ENCODE measurements around the gene DIPK1B.

Gene DIPK1B

GRCh38 chr9:136720251-136720897 is 8.0 kb downstream of the DIPK1B start:
- no peak for DNase-seq (ENCODE audit: low spot score)

DNA sequence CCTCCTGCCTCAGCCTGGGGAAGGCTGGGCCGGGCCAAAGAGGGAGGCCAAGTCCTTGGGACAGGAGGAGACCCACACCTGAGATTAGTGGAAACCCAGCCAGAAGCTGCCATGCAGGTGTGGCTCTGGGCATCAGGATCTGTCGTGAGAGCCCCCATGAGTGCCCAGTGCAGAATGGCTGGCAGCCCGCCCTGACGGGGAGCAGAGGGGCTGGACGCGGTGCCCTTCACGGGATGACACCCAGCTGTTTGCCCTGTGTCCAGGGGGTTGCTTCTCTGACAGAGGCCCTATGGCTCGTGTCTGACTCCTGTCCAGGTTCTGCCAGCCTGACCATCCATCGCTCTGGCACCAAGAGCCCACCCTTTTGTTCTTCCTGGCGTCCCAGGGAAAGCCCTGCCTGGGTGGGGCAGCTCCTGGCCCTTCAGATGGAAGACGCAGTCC is 8.5 kb downstream of the DIPK1B start:
- no peak for DNase-seq (ENCODE audit: low spot score)

DNA sequence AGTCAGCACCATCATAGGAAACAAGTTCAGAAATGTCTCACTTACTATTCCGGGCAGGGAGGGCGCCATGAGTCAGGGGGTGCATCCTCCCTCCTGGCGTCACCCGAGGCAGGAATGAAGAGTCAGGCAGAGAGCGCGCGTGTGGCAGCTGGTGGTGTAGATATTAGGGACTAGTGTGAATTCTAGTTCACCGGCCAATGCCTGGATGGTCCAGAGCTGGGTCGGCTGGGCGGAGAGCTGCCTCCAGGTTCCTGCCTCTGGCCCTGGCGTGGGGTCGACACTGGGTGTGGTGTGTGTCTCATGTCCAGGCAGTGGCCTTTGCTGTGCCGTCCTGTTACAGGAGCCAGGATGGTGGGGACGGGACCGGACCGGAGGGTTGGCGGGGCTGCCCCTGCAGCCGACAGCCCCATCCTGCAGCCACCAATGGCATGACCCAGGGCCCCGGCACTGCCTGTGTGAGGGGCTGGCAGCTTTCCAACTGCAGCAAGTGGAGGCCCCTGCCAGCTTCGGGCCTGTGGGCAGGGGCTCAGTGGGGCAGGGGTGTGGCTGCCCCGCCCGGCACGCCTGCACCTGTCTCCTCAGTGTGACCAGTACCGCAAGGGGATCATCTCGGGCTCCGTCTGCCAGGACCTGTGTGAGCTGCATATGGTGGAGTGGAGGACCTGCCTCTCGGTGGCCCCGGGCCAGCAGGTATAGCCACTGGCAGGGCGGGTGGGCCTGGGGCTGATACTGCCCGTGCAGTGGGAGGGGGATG is 9.1 kb downstream of the DIPK1B start:
- no peak for DNase-seq (ENCODE audit: low spot score)

- no peak for DNase-seq (ENCODE audit: low spot score)
These were observed 10.0 kb downstream of the DIPK1B start for GRCh38 chr9:136722093-136722968.

DNA sequence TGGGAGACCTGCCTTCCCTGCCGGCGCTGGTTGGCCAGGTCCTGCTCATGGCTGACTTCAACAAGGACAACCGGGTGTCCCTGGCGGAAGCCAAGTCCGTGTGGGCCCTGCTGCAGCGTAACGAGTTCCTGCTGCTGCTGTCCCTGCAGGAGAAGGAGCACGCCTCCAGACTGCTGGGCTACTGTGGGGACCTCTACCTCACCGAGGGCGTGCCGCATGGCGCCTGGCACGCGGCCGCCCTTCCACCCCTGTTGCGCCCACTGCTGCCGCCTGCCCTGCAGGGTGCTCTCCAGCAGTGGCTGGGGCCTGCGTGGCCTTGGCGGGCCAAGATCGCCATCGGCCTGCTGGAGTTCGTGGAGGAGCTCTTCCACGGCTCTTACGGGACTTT is 10.6 kb downstream of the DIPK1B start:
- no peak for DNase-seq (ENCODE audit: low spot score)

- no peak for DNase-seq (ENCODE audit: low spot score)
These were observed 11.1 kb downstream of the DIPK1B start for GRCh38 chr9:136723362-136723976.

- no peak for DNase-seq (ENCODE audit: low spot score)
These were observed 11.6 kb downstream of the DIPK1B start for GRCh38 chr9:136723989-136724388.

- DNase-seq (ENCODE audit: low spot score): no peak
These were observed 12.4 kb downstream of the DIPK1B start for GRCh38 chr9:136724772-136725171.

GRCh38 chr9:136725612-136726011 is 13.2 kb downstream of the DIPK1B start:
- no peak for DNase-seq (ENCODE audit: low spot score)

- DNase-seq (ENCODE audit: low spot score): no peak
These were observed 13.7 kb downstream of the DIPK1B start for GRCh38 chr9:136726118-136726517.

DNA sequence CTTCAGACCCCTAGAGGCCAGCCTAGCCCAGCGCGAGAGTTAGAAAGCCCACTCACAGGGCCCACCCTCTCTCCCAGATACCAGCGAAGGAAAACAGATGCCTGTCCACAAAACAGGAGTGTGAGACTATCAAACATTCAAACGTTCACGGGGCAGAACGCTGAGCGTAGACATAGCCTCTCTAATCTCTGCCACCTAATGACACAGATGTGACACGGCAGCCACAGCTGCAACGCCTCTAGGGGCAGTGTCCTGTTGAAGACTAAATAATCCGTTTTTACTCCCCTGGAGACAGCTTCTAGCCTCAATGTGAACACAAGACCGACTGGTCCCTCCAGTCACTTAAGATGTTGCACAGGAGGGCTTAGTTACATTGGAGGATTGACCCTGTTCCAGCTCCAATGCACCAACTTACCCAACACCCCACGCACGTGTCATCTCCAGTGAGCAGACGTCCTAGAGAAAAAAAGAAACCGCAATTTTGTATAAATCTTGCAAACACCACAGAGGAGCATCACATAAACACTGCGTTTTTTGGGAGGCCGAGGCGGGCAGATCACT is 14.3 kb downstream of the DIPK1B start:
- no peak for DNase-seq (ENCODE audit: low spot score)

GRCh38 chr9:136728080-136728547 is 15.7 kb downstream of the DIPK1B start:
- peak; percentile 64 for DNase-seq (ENCODE audit: low spot score)

GRCh38 chr9:136728548-136729123 is 16.3 kb downstream of the DIPK1B start:
- no peak for DNase-seq (ENCODE audit: low spot score)

GRCh38 chr9:136729144-136729543 is 16.8 kb downstream of the DIPK1B start:
- DNase-seq (ENCODE audit: low spot score): no peak

DNA sequence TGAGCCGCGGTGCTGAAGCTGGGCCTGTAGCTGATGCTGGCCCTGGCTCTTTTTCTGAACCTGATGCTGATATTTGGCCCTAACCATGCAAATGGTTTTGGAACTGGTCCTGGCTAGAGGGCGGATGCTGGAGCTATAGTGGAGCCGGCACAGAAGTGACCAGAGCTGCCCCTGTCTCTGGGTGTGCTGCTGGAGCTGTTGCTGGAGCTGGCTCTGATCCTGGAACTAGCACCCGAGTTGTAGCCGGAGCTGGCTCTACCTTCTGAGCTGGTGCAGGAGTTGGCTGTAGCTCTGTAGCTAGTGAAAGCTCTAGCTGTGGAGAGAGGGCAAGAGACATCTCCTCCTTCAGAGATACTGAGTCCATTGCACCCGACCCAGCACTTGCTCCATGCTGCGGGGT is 17.6 kb downstream of the DIPK1B start:
- no peak for DNase-seq (ENCODE audit: low spot score)

- DNase-seq (ENCODE audit: low spot score): no peak
These were observed 20.2 kb downstream of the DIPK1B start for GRCh38 chr9:136732444-136733178.

DNA sequence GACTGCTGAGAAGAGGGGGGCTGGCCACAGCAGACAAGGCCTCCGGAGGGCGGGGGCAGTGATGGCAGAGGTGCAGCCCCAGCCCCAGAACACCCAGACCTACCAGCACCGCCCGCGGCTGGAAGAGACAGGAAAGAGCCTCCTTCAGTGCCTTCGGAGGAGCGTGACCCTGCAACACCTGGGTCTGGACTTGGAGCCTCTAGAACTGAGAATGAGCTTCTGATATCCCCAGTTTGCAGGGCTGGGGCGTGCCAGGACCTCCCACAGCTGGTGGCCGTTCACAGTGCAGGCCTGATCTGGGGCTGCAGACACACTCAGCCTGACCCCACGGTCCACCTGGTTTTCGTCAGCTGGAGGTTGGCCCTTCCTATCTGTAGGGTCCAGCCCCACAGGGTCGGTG is 21.2 kb downstream of the DIPK1B start:
- DNase-seq (ENCODE audit: low spot score): no peak

GRCh38 chr9:136734837-136735496 is 22.6 kb downstream of the DIPK1B start:
- no peak for DNase-seq (ENCODE audit: low spot score)

- no peak for DNase-seq (ENCODE audit: low spot score)
These were observed 23.6 kb downstream of the DIPK1B start for GRCh38 chr9:136735812-136736480.

GRCh38 chr9:136738960-136739359 is 26.6 kb downstream of the DIPK1B start:
- DNase-seq (ENCODE audit: low spot score): no peak

All from pons (tissue), 1 donor.